CD4-positive, alpha-beta T cell treated with Interleukin-4 for 1 hour (primary cell): ENCODE measurements around the gene SH3BP2.

ENCODE experiments used
- DNase-seq, 2 donors: peaks; one replicate each; pipeline ENCODE4 v3.0.0-alpha.2; 2020 to 2022

The SH3BP2 gene

GRCh38 chr4:2805712-2806389 lies 13.0 kb downstream of the SH3BP2 start:
- no peak for DNase-seq

GRCh38 chr4:2806390-2807355 lies 13.8 kb downstream of the SH3BP2 start:
- no peak for DNase-seq

GRCh38 chr4:2807571-2807970 lies 14.7 kb downstream of the SH3BP2 start:
- DNase-seq = no peak

GRCh38 chr4:2808001-2808400 lies 15.1 kb downstream of the SH3BP2 start:
- DNase-seq = no peak

- no peak for DNase-seq
These were observed 16.8 kb downstream of the SH3BP2 start for GRCh38 chr4:2809610-2810180.

GRCh38 chr4:2810388-2810787 lies 17.5 kb downstream of the SH3BP2 start:
- DNase-seq = no peak

GRCh38 chr4:2811830-2812611 lies 19.1 kb downstream of the SH3BP2 start:
- DNase-seq = peak; percentile 66 to 78

GRCh38 chr4:2812612-2813354 lies 19.9 kb downstream of the SH3BP2 start:
- no peak for DNase-seq

- no peak for DNase-seq
These were observed 20.8 kb downstream of the SH3BP2 start for GRCh38 chr4:2813446-2814405.

- DNase-seq = no peak
These were observed 21.9 kb downstream of the SH3BP2 start for GRCh38 chr4:2814627-2815270.

- no peak for DNase-seq
These were observed 23.6 kb downstream of the SH3BP2 start for GRCh38 chr4:2816401-2816954.

GRCh38 chr4:2817137-2817536 lies 24.3 kb downstream of the SH3BP2 start:
- no peak for DNase-seq

- no peak for DNase-seq
These were observed 24.9 kb downstream of the SH3BP2 start for GRCh38 chr4:2817701-2818350.

- DNase-seq = no peak
These were observed 25.6 kb downstream of the SH3BP2 start for GRCh38 chr4:2818351-2818939.

GRCh38 chr4:2819244-2820215 lies 26.6 kb downstream of the SH3BP2 start:
- DNase-seq = no peak

GRCh38 chr4:2820216-2820982 lies 27.5 kb downstream of the SH3BP2 start:
- no peak for DNase-seq
